GM18951 (cell line): ENCODE measurements around the gene C1QB.

ENCODE experiments used
- POLR2A ChIP-seq: IDR thresholded peaks from 4 replicates; pipeline ENCODE4 v1.6.1; 2011; ENCODE audit warnings: mild to moderate bottlenecking; ENCODE audit not compliant: insufficient read length, insufficient read depth; ENCODE audit errors: extremely low read depth
- in situ Hi-C: fragments of 300-500 bp; cut with MboI; formaldehyde crosslinking; loops from one replicate; pipeline ENCODE4 v1.12.0; 2022; ENCODE audit warnings: low sequenced_read_pairs, mixed read lengths, inconsistent platforms; ENCODE audit not compliant: unreplicated experiment

The C1QB gene

DNA sequence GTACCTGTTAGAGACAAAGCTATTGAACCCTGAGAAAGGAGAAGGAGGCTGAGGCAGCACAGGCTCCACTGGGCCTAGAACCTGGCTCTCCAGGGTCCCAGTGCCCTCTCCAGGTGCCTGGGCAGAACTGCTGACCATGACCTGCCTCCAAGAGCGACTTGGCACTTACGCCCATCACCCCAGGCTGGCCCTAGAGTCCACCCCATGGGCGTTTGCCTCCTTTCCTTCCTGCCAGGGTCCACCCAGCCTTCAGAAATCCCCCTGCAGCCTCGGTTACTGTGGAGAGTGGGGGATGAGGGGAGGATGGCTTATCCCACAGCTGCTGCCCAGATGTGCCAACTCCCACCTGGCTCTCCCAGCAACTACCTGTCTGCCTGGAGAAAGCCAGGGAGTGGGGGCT is 31.3 kb upstream of the C1QB start:
- no peak for TF ChIP-seq POLR2A
- in situ Hi-C loops, result no loop called here

DNA sequence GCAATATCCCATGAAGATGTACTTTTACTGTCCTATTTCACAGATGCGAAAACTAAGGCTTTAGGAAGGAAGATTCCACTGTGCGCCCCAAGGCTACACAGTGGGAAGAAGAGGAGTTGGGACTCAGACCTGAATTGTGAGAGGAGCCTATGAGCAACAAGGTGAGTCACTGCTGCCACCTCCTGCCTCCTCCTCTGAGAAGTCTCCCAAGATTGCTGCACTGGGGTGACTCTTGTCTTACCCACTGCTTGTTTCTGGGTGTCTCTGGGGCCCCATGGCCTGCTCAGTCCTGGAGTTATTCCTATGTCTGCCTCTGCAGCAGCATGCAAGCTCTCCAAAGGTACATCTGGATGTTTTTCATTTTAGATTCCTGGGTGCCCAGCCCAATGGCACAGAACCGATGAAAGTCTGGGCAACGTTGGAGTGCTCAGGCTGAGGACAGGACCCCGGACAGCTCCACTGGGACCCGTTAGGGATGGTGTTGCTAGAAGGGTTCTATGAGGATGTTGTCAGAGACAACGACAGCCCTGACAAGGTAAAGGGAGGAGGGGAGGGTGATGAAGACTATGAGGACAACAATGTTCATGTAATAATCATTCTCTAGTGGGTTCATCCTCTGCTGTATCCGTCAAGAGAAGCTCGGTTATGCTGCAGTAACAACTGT is 27.6 kb upstream of the C1QB start:
- TF ChIP-seq POLR2A, result no peak
- in situ Hi-C loops, result no loop called here

DNA sequence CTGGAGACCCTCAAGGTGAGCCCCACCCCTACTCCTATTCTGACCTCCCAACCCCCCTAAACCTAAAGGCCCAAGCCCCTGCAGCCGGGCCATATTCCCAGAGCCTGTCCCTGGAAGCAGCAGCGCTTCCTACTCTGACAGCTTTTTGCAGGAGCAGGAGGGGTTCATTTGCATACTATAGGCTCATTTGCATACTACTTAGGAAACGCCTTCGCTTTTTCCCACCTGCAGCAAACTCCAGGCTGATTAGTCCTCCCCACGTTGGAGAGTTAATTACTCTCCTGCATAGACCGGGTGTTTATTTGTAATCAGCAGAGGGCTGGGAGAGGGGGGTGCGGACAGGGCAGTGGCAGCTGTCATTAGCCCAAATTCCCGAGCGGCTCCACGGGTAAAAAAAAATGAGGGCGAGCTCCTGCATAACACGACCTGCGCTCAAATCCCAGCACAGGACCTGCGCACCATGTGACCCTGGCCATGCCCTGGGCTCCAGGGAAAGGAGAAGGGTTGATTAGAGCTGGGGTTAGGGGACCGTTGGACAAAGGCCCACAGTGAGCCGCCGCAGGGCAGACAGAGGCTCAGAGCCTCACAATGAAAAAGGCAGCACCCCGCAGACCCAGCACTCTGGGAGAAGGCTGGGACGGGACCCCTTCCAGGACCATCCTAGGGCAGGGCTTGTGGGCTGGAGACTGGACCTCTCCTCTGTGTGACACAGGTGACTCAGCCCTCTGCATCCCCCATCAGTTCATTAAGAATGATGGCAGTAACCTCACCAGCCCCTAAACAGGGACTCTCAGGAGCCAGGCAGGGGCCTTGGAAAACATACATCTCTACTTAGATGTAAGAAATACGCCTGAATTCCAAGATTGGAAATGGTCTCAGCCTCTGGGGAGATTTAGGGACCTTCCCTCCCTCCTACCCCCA is 26.5 kb upstream of the C1QB start:
- in situ Hi-C loops, result no loop called here
- no peak for TF ChIP-seq POLR2A

DNA sequence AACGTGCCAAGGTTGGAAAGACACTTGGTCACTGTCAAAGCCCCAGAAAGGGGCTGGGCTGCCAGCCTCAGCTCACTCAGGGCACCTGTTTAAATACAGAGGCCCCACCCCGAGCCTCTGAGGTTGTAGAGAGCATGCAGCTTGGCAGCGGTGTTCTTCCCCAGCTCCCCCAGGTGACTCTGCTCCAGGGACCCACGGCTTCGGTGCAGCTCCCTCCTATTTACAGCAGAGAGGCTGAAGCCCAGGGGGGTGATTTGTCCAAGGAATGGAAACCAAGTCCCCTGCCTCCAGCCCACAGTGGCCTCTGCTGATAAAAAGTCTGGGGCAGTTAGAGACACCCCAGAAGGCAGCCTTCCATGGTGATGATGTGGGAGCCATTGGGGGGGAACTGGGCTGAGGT is 25.7 kb upstream of the C1QB start:
- no peak for TF ChIP-seq POLR2A
- in situ Hi-C loops, result no loop called here

DNA sequence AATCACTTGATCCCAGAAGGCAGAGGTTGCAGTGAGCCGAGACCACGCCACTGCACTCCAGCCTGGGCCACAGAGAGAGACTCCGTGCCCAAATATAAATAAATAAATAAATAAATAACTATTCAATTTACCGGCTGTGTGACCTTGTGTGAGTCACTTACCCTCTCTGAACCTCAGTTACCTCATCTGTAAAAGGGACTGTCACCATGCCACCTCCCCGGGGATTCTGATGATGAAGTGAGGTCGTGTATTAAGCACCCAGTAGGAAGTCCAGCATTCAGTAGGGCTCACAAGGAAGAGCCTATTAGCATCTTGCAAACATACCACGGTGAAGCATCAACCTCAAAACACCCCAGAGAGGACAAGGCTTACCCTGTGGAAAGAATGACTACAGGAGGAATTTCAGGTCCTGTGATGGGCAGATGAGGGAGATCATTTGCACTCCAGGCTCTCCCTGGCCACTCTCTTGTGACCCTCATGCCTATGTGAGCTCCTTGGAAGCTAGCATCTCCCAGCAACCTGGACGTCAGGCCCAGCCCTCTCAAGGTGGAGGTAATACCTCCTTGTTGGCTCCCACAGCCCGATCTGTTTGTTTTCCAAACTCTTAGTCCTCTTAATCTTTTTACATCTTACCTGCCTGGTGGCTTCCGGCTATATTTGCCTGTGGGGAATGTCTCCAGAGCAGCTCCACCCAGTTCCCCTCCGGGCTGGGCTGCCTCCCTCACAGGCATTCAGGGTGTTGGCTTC is 24.2 kb upstream of the C1QB start:
- in situ Hi-C loops, result no loop called here
- TF ChIP-seq POLR2A, result no peak

DNA sequence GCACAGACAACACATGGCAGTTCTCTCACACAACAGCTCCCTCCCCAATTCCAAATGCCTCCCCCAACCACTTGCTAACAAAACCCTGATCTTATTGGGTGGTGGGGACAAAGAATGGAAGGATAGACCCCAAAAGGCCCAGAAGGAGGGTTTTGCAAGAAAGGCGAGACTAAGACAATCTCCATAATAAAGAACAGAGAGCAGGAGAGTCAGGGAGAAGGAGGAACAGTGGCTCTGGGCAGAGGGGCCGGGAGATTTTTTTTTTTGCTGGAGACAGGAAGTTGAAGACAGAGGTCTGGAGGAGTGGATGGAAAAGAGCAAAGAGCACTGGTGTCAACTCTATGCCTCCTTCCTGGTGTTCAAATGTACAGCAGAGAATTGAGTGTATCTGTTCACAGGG is 23.1 kb upstream of the C1QB start:
- in situ Hi-C loops, result no loop called here
- TF ChIP-seq POLR2A, result no peak

DNA sequence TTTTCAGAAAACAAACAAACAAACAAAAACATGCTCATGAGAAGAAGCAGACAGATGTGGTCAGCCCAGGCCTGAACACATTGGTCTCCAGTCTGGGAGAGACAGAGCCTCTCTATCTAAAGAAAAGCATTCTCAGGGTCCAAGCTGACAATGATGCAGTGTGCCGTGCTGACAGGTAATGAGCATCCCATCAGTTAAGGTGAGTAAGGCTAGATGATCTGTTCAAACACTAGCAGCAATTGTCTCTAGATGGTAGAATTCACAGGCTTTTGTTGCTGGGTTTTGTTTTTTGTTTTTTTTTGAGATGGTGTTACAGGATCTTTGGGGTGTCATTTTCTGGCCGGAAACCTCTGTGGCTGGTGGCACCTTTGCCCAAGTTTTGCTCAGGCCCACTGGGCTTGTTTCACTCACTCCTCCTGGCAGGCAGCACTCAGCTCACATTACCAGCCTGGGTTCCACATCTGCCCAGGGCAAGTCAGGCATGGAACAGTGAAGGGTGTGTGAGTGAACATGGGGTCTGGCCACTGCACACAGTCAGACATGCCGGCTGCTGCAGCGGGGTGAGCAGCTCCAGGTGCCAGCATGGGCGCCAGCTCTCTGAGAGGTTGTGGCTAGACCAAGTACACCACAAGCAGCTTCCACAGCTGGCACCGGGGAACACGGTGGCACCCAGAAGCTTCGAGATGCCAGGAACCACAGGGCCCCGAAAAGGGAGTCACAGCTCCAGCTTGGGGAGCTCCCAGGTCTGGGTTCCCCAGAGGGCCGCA is 19.2 kb upstream of the C1QB start:
- no peak for TF ChIP-seq POLR2A

DNA sequence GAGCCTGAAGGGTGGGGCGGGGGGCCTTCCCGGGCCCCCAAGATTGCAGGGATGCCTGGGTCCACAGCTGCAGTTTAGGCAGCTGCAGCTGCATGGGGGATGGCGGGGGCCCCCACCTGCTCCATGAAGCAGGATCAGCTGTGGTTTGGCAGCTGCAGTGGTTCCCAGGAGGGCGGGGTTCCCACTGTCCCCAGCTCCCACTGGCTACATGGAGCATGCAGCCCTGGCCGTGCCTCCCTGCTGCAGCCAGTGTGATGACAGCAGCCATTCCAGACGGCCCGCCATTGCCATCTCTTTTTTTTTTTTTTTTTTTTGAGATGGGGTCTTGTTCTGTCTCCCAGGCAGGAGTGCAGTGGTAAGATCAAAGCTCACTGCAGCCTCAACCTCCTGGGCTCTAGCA is 17.6 kb upstream of the C1QB start:
- in situ Hi-C loops, result no loop called here

More for the DNA sequence above, 19.2 kb upstream of the C1QB start:
- in situ Hi-C loops, result no loop called here

DNA sequence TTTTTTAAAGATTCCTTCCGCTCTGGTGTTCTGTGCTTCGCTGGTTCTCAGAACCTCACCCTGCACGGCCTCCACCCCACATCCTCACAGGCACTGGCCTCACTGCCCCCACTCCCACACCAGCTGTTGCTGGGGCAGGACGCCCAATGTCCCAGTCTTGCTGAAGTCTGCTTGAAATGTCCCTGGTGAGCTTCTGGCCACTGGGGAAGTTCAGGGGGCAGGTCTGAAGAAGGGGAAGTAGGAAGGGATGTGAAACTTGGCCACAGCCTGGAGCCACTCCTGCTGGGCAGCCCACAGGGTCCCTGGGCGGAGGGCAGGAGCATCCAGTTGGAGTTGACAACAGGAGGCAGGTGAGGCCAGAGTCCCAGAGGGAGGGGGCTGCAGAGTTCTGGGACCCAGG is 16.7 kb upstream of the C1QB start, which contains the start of gene C1QA:
Gene C1QA, plus strand, starts transcription at position 276 of the 400 bp plus-strand sequence. CDS start 989 bp downstream, outside the sequence.
- in situ Hi-C loops, result no loop called here
- no peak for TF ChIP-seq POLR2A

More for the DNA sequence above, 17.6 kb upstream of the C1QB start:
- no peak for TF ChIP-seq POLR2A

DNA sequence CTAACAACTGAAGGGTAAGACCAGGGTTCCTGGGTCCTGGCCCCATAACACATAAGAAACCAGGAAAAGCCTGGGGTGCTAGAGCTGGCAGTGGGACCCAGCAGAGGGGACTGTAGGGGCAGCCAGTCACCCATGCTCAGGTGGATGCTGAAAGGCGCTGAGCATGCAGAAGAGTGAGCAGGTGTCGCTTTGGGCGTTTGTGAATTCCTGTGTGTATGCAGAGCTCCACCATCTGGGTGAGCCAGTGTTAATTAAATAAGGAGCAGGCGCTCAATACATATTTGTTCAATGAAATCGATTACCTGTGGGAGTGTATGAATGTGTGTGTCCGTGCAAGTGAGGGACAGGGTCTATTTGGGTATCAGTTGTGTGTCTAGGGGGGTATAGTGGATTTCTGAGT is 16.1 kb upstream of the C1QB start:
- no peak for TF ChIP-seq POLR2A
- in situ Hi-C loops, result no loop called here

DNA sequence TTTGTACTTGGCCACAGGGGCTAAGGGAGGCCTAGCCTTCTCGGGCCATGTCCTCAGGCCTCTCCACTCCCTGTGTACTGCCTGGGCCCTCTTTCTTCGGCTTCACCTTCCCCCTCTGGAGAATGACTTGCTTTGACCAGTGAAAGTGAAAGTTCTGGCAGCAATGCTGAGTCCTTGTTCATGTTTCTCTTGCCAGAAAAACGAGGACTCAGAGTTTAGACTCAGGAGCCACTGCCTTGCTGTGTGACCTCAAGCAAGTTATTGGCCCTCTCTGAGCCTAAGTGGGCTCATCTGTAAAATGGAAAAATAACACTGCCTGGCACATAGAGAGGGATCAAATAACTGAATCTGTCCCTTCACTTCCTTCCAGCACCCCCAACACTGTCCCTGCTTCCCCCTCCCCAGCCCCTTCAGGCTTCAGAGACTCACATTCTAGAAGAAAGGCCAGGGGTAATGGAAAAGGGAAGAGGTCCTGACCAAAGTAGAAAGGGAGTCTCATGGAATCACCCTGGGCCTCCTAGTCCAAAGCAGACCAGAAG is 15.1 kb upstream of the C1QB start:
- in situ Hi-C loops, result no loop called here
- TF ChIP-seq POLR2A, result no peak

DNA sequence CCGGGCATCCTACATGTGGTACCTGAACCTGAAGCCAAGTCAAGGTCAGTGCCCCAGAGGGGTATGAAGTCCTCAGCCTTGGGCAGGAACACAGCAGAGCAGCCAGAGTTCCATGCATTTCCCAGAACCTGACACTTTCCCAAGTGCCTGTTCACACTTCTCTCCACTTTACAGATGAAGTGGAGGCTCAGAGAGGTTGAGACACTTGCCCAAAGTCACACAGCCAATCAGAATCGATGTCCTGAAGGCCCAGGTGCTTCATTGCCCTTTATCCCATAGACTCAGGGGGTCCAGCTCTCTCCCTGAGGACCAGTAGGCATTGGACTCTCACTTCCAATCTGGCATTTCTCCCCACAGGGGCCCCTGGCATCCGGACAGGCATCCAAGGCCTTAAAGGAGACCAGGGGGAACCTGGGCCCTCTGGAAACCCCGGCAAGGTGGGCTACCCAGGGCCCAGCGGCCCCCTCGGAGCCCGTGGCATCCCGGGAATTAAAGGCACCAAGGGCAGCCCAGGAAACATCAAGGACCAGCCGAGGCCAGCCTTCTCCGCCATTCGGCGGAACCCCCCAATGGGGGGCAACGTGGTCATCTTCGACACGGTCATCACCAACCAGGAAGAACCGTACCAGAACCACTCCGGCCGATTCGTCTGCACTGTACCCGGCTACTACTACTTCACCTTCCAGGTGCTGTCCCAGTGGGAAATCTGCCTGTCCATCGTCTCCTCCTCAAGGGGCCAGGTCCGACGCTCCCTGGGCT is 14.4 kb upstream of the C1QB start:
- in situ Hi-C loops, result no loop called here
- TF ChIP-seq POLR2A, result no peak
